Kidney glomerular epithelial cell (primary cell): ENCODE results near the gene GSE1.
A peak's percentile ranks its signal among the peaks of the same experiment; 100 is the strongest.

Source experiments
- DNase-seq: peaks from one replicate; lab custom pipeline; 2025; lab: John Stamatoyannopoulos, UW

Gene GSE1

DNA sequence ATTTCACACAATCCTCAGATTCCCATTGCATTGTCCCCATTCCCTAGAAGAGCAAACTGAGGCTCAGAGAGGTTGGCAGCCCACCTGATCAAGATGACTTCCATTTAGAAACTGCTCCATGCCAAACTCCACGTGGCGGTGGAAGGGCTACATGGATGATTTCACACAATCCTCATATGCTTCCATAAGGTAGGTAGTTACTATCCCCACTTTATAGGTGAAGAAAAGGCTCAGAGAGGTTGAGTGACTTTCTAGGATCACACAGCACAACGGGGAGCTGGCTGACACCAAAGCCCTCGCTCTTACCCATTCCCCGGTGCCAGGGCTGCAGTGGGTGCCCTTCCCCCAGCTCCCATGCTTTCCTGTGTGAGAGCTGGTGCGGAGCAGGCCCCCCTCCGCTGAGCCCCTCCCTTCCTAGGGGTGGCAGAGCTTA is 85.4 kb downstream of the GSE1 start:
- no peak for DNase-seq

GRCh38 chr16:85698935-85699558 is 85.9 kb downstream of the GSE1 start:
- no peak for DNase-seq

DNA sequence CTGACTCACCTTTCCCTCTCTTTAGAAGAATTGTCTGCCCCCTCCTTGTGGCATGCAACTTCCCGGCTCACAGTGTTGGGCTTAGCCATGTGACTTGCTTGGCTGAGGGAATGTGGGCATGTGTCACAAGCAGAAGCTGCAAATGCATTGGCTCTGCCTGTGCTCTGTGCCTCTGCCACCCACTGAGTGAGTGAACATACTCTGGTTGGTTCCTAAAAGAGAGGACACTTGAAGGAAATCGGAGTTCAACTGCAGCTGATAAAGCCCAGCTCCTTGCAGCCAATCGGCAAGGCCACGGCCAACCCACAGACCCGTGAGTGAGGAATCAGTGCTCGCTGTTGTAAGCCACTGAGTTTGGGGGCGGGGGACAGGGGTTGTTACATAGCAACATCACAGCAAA is 86.5 kb downstream of the GSE1 start:
- no peak for DNase-seq

DNA sequence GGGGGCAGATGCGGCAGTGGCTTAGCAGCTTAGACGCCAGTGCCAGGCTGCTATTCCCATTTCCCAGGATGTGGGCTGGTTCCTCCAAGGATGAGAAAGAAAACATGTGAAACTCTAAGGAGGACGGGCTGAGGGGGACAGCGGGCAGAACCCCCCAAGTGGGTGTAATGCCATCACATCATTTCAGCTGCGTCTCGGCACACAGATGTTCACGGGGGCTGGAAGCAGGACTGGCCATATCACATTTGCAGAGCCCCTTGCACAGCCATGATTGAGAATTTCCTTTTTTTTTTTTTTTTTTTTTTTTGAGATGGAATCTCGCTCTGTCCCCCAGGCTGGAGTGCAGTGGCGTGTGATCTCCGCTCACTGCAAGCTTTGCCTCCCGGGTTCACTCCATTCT is 90.9 kb downstream of the GSE1 start:
- DNase-seq = no peak

DNA sequence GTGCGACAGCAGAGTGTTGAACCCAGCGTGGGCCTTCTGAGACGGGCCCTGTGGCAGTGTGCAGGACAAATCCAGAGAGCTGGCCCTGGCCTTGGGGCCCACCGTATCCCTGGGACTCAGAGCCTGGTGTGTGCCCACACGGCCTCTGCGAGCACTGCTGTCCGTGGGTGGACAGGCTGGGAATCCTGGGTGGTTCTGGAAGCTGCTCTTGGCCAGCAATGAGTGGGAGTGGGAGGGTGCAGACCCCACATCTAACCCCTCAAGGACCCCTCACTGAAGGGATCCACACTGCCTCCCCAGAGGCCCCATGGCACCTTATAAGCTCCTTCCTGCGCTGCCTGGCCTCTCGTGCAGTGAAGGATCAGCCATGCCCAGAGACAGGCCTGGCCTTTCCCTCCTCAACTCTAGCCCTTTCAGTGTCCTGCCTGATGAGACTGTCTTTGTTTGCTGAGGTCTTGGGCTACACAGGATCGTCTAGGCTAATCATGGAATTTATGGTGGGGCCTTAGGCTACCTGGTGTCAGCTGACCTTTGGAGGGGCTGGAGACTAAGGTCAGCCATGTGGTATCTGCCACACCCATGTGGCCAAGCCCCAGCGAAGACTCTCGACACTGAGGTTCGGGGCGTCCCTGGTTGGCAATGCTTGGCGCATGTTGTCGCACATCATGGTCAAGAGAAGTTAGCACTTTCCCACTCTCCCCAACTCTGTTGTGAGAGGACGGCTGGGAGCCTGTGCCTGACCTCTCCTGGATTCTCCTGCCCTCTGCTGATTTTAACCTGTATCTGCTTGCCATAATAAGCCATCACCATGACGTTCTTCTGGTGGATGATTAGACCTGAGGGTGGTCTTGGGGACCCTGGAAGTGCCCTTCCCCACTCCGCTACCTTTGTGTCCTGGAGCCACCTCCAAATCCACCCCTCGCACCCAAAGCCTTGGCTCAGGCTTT is 92.1 kb downstream of the GSE1 start:
- no peak for DNase-seq

- no peak for DNase-seq
Measured at GRCh38 chr16:85706449-85707034, 93.4 kb downstream of the GSE1 start.

DNA sequence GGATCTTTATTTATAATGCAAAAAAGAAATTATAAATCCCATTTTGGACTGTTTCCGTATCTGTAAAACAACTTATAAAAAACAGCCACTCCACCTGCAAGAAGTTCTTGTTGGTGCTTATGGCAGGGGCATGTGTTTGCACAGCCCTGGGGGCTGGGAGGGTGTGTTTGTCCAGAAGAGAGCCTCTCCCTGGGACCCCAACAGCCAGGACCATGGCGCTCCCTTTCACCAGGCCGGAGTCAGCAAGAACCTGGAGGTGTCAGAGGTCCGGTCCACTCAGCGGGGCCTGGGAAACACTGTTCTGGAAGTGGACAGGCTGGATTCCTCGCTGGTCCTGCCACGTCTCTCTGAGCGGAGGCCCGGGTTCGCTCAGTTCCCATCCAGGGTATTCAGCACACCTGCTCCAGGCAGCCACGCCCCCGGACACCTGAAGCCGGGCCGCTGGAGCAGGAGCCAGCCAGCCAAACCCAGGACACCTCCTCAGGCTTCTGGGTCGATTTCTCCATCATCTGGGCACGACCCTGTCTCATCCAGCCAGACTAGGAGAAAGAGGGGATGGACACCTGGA is 94.5 kb downstream of the GSE1 start:
- no peak for DNase-seq

DNA sequence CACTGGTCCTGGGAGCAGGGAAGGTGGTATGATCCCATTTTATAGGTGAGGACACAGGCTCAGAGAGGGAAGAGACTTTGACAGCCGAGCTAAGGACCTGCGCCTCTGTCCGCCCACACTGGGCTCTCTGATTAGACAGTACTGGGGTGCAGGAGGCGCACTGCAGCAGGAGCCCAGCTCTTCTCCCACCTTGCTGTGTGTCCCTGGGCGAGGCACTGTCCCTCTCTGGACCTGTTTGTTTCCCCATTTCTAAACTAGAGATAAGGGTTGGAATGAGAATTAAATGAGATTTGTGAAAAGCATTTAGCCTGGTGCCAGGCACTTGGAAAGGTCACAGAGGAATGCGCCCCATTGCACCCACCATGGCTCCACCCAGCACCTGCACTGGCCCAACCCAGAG is 95.2 kb downstream of the GSE1 start:
- DNase-seq = no peak

GRCh38 chr16:85709766-85710585 is 96.9 kb downstream of the GSE1 start:
- DNase-seq = no peak

GRCh38 chr16:85710732-85711131 is 97.6 kb downstream of the GSE1 start:
- DNase-seq = no peak

GRCh38 chr16:85711982-85712587 is 99.0 kb downstream of the GSE1 start:
- no peak for DNase-seq

DNA sequence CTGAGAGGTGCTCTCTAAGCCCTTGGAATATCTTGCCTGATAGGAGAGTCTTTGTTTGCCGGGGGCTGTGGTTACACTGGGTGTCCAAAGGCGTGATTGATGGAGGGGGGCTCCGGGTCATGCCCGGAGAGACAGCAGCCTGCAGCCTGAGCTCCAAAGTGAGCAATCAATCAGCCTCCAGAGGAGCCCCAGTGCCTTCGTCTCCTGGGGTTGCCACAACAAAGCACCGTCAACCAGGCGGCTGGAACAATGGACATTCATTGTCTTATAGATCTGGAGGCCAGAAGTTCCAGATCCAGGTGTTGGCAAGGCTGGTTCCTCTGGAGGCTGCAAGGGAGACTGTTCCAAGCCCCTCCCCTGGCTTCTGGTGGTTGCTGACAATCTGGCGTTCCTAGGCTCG is 99.7 kb downstream of the GSE1 start:
- DNase-seq = no peak

GRCh38 chr16:85715169-85716021 is 102.3 kb downstream of the GSE1 start:
- no peak for DNase-seq

- DNase-seq = no peak
Measured at GRCh38 chr16:85716022-85716679, 103.0 kb downstream of the GSE1 start.

DNA sequence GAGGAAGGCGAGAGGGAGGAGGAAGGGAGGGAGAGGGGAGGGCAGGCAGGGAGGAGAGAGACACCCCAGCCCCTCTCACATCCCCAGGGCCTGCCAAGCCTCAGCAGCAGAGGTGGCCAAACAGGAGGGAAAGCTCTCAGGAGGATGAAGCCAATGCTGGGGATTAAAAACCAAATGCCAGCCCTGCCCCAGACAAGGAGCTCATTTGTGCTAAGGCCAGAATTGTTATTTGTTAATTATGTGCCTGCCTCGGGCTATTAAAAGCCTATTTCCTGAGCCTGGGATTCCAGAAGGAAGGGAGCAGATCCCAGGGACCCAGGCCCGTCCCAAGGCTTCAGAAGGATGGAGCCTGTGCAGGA is 103.5 kb downstream of the GSE1 start:
- DNase-seq = no peak

GRCh38 chr16:85717393-85718152 is 104.5 kb downstream of the GSE1 start:
- peak; percentile 49 for DNase-seq

GRCh38 chr16:85718153-85718477 is 105.0 kb downstream of the GSE1 start:
- DNase-seq = no peak

DNA sequence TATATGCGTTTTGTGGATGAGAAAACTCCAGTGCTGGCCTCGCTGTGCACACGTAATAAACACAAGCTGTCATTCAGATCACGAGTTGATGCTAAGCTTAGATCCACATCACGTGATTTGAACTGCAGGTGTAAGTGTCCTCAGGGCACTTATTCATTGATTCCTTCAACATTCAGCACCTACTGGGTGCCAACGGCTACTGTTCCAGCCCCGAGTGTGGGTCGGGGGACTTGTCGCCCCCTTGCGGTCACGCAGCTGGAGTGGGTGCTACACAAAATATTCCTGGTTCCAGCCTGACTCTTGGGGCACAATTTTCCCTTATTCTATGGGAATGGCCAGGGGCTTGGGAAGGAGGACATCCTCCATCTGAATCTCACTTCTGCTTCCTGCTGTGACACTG is 105.6 kb downstream of the GSE1 start:
- no peak for DNase-seq

GRCh38 chr16:85719605-85720301 is 106.6 kb downstream of the GSE1 start:
- DNase-seq = no peak
